Measurements from ENCODE around the gene ITFG2. TPM values are rescaled to one million over a fixed set of nuclear protein-coding genes. Genes with fewer than 3 reads are reported as not detected.

ITFG2 gene
- total RNA-seq = 10 to 100 TPM; 13.9 to 36.1 (median 27.5) TPM

DNA sequence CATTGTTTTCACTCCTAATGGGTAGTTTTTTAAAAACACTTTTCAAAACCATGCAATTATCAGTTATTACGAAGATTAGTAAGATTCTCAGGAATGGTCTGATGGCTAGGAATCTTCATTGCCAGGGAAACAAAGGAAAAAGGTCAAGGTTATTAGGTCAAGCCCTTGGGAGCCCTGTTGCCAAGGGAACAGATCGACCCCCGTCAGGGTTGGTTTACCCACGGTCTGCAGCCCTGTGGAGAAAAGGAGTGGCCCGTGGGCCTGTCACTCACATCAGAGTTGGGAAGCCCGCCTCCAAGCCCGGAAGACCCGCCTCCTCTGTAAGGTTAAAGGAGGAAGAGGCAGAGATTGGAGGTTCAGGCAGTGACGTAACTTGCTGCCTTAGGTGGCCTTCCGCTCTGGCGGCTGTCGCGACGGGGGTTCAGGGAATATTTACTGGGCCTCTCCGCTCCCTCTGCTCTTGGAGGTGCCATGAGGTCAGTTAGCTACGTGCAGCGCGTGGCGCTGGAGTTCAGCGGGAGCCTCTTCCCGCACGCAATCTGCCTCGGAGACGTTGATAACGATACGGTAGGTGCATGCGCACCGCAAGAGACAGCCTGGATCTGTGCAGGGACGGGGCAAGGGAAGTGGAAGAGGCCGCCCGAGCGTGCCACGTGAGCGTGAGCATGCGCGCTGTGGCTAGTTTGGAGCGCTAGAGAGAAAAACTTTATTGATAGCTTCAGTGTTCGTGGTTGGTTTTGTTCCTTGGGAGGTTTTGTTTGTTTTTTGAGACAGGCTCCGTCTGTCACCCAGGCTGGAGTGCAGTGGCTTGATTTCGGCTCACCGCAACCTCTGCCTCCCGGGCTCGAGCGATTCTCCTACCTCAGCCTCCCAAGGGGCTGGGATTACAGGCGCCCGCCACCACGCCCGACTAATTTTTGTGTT, at the start of gene ITFG2:
Gene ITFG2, plus strand, starts transcription at position 379 of the 924 bp plus-strand sequence. Its CDS starts 93 bp downstream, at position 472.
- no peak for TF ChIP-seq POLR2A (IDR thresholded peaks at IDR 0.05)
- TF ChIP-seq, protein P1, sequence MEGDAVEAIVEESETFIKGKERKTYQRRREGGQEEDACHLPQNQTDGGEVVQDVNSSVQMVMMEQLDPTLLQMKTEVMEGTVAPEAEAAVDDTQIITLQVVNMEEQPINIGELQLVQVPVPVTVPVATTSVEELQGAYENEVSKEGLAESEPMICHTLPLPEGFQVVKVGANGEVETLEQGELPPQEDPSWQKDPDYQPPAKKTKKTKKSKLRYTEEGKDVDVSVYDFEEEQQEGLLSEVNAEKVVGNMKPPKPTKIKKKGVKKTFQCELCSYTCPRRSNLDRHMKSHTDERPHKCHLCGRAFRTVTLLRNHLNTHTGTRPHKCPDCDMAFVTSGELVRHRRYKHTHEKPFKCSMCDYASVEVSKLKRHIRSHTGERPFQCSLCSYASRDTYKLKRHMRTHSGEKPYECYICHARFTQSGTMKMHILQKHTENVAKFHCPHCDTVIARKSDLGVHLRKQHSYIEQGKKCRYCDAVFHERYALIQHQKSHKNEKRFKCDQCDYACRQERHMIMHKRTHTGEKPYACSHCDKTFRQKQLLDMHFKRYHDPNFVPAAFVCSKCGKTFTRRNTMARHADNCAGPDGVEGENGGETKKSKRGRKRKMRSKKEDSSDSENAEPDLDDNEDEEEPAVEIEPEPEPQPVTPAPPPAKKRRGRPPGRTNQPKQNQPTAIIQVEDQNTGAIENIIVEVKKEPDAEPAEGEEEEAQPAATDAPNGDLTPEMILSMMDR (IDR thresholded peaks at IDR 0.05) = peak in 1 of 3 donors; percentile 43
- WGBS, 2 donors = 0% methylated on average over 43 to 48 of the region's 48 CpGs

DNA sequence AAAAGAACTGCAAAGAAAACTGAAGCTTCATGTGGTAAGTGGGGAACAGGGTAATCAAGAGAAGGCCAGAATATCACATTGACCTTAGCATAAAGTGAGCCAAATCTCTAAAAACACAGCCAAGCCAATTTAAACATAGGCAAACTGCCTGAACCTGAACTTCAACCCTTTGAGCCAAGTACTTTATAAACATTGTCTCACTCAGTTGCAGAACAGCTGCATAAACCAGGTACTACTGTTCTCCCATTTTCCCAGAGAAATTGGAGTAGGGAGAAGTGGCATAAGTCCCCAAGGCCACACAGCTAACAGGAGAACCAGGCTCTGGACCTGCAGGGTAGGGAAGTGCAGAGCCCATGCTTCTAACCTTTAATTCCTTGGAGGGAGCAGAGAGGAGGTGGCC, 48.1 kb upstream of the ITFG2 start:
- no peak overlapping the region for H3K4me3 ChIP-seq (ENCODE audit: low read depth, poor library complexity, severe bottlenecking)
- intact Hi-C loops (cut with DNase I; ENCODE audit: low total_unique reads) = no loop called here
- DNase-seq (ENCODE audit: low spot score in 2 of 2) = no peak
- TF ChIP-seq, protein P1 (IDR thresholded peaks at IDR 0.05) = no peak
- TF ChIP-seq POLR2A (IDR thresholded peaks at IDR 0.05) = no peak

More for the DNA sequence above, at the start of gene ITFG2:
- intact Hi-C loops (cut with DNase I; ENCODE audit: low total_unique reads) = loop anchor here (5.0 kb wide), 1 partner anchor 980 kb away; no protein-coding TSS in a partner anchor
- peak; percentile 99 for DNase-seq (ENCODE audit: low spot score in 2 of 2)
- peak within 1 kb of the TSS; percentile 61 for H3K4me3 ChIP-seq (ENCODE audit: low read depth, poor library complexity, severe bottlenecking)

DNA sequence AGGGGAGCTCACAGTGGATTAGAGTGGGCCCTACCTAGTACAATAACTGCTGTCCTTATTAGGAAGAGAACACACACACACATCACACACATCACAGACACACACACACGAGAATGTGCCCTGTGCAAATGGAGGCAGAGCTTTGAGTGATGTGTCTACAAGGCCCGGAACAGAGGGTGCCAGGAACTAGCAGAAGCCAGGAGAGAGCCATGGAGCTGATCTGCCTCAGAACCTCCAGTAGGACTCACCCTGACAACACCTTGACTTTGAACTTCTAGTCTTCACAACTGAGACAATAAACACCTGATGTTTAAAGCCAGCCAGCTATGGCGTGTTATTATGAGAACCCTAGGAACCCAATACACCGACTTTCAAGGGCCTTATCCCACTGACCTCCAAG, 47.4 kb upstream of the ITFG2 start:
- intact Hi-C loops (cut with DNase I; ENCODE audit: low total_unique reads) = no loop called here
- TF ChIP-seq, protein P1 (IDR thresholded peaks at IDR 0.05) = no peak
- H3K4me3 ChIP-seq (ENCODE audit: low read depth, poor library complexity, severe bottlenecking) = no peak overlapping the region
- no peak for DNase-seq (ENCODE audit: low spot score in 2 of 2)
- WGBS, 2 donors = 88 to 89% methylated on average over 4 of the region's 4 CpGs

DNA sequence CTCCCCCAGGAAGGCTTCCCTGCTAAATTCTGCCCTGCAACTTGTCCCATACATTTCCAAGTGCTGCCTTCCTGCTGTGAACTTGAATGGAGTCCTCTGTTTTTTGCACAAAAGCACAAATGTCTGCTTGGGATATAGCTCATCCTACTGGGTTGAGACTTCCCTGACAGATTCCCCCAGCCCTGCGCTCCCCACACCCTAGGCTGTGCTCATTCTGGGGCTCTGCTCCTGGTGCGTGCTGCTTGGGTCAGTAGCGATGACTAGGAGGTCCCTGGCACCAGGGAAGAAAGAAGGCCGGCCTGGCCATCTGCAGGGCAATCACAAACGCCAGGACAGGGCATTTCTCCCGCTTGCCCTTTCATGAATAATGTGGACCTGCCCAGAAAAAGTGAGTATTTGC, 46.9 kb upstream of the ITFG2 start:
- 85 to 88% methylated on average over 6 of the region's 6 CpGs for WGBS, 2 donors
- no peak for DNase-seq (ENCODE audit: low spot score in 2 of 2)
- TF ChIP-seq POLR2A (IDR thresholded peaks at IDR 0.05) = no peak
- TF ChIP-seq, protein P1 (IDR thresholded peaks at IDR 0.05) = no peak
- intact Hi-C loops (cut with DNase I; ENCODE audit: low total_unique reads) = no loop called here
- H3K4me3 ChIP-seq (ENCODE audit: low read depth, poor library complexity, severe bottlenecking) = no peak overlapping the region

DNA sequence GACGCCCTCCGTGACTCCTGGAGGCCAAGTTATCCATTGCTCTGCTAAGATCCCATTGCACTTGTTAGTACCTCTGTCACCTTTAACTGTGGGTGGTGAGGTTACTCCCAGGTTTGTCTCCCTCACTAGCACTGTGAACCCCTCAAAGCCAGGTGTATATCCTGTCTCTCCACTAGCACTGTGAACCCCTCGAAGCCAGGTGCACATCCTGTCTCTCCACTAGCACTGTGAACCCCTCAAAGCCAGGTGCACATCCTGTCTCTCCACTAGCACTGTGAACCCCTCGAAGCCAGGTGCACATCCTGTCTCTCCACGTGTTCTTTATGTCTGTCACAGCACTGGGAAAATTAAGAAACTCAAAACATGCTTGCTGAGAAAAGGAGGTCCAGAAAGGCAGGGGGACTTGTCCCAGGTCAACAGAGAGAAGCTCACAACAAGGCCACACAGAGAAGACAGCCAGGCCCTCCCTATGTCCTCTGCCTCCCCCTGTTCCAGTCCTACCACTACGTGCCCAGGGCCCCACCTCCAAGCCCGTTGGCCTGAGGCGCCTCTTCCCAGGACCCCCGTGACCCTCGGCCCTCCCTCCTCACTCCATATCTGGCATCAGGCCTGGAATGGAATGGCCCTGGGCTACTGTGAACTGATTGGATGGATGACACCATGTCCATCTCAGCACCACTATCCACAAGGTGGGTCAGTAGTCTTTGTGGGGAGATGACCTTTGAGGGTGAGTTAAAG, 44.1 kb upstream of the ITFG2 start:
- DNase-seq (ENCODE audit: low spot score in 2 of 2) = no peak
- TF ChIP-seq, protein P1 (IDR thresholded peaks at IDR 0.05) = no peak
- no peak for TF ChIP-seq POLR2A (IDR thresholded peaks at IDR 0.05)
- no peak overlapping the region for H3K4me3 ChIP-seq (ENCODE audit: low read depth, poor library complexity, severe bottlenecking)
- WGBS, 2 donors = 71 to 72% methylated on average over 10 of the region's 10 CpGs
- intact Hi-C loops (cut with DNase I; ENCODE audit: low total_unique reads) = no loop called here

All from lower leg skin (tissue), 4 donors.